Measurements from ENCODE around the gene ARHGEF1. TPM values are rescaled to one million over a fixed set of nuclear protein-coding genes. Genes with fewer than 3 reads are reported as not detected.

Gene ARHGEF1
- total RNA-seq, 3 donors from 2014 or later (not counting 1 experiment from before 2014, with no cell fraction given): 1,177 to 1,409 (median 1,354) TPM

GRCh38 chr19:41918653-41919244, 35.8 kb downstream of the ARHGEF1 start:
- Histone ChIP-seq H3K27me3 (ENCODE audit: control insufficient read depth, insufficient read depth, low read length) (peaks cover 51% of the 10 kb centered on the region), H3K27ac (ENCODE audit: low read length) (no peak overlapping the region), H3K4me3 (ENCODE audit: low read length) (no peak overlapping the region), H3K36me3 (ENCODE audit: control insufficient read depth, insufficient read depth, low read length) (no peaks in the 10 kb centered on the region), H3K4me1 (ENCODE audit: control insufficient read depth, insufficient read depth, low read length) (peaks cover 33% of the 10 kb centered on the region), H3K9me3 (ENCODE audit: control insufficient read depth, insufficient read depth, low read length) (no peaks in the 10 kb centered on the region)
- no peaks in the 10 kb centered on the region for H3K9me3 Mint-ChIP-seq
- intact Hi-C loops (cut with micrococcal nuclease): no loop called here
- H3K27ac Mint-ChIP-seq: no peak overlapping the region
- H3K4me1 Mint-ChIP-seq: peaks cover 10 to 23% of the 10 kb centered on the region in 2 donors
- 81% methylated on average over 5 of the region's 5 CpGs for WGBS (ENCODE audit: insufficient coverage)
- H3K4me3 Mint-ChIP-seq: no peak overlapping the region
- DNase-seq (no peak), ATAC-seq (no peak)
- TF ChIP-seq CTCF (IDR thresholded peaks at IDR 0.05): no peak
- peaks cover 14 to 28% of the 10 kb centered on the region in 2 donors for H3K27me3 Mint-ChIP-seq (ENCODE audit: low read depth in 2 of 2)
- H3K36me3 Mint-ChIP-seq: no peaks in the 10 kb centered on the region

DNA sequence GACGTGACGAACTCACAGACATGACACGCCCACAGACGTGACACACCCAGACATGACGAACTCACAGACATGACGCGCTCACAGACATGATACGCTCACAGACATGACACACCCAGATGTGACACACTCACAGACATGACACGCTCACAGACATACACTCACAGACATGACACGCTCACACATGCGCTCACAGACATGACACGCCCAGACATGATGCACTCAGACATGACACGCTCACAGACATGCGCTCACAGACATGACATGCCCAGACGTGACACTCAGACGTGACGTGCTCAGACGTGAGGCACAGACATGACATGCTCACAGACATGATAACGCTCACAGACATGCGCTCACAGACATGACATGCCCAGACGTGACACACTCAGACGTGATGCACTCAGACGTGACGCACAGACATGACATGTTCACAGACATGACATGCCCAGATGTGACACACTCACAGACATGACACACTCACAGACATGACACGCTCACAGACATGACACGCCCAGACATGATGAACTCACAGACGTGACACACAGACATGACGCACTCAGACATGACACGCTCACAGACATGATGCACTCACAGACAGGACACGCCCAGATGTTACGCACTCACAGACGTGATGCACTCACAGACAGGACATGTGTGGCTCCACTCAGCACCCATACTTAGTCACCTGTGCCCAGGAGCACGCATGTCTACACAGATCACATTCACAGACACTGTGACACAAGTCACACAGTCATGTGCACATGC, 37.1 kb downstream of the ARHGEF1 start:
- peaks cover 24% of the 10 kb centered on the region for H3K4me1 ChIP-seq (ENCODE audit: control insufficient read depth, insufficient read depth, low read length)
- ATAC-seq (no peak), DNase-seq (no peak)
- peaks cover 49% of the 10 kb centered on the region for H3K27me3 ChIP-seq (ENCODE audit: control insufficient read depth, insufficient read depth, low read length)
- no peaks in the 10 kb centered on the region for H3K9me3 Mint-ChIP-seq
- H3K4me1 Mint-ChIP-seq: peaks cover 10 to 23% of the 10 kb centered on the region in 2 donors
- H3K27me3 Mint-ChIP-seq (ENCODE audit: low read depth in 2 of 2): peaks cover 14 to 21% of the 10 kb centered on the region in 2 donors
- no peak overlapping the region for H3K27ac ChIP-seq (ENCODE audit: low read length)
- no peaks in the 10 kb centered on the region for H3K9me3 ChIP-seq (ENCODE audit: control insufficient read depth, insufficient read depth, low read length)
- 95% methylated on average over 33 of the region's 33 CpGs for WGBS (ENCODE audit: insufficient coverage)
- no peaks in the 10 kb centered on the region for H3K36me3 Mint-ChIP-seq
- intact Hi-C loops (cut with micrococcal nuclease): no loop called here
- no peak overlapping the region for H3K4me3 ChIP-seq (ENCODE audit: low read length)
- no peak overlapping the region for H3K4me3 Mint-ChIP-seq
- H3K27ac Mint-ChIP-seq: no peak overlapping the region
- no peaks in the 10 kb centered on the region for H3K36me3 ChIP-seq (ENCODE audit: control insufficient read depth, insufficient read depth, low read length)
- no peak for TF ChIP-seq CTCF (IDR thresholded peaks at IDR 0.05)

DNA sequence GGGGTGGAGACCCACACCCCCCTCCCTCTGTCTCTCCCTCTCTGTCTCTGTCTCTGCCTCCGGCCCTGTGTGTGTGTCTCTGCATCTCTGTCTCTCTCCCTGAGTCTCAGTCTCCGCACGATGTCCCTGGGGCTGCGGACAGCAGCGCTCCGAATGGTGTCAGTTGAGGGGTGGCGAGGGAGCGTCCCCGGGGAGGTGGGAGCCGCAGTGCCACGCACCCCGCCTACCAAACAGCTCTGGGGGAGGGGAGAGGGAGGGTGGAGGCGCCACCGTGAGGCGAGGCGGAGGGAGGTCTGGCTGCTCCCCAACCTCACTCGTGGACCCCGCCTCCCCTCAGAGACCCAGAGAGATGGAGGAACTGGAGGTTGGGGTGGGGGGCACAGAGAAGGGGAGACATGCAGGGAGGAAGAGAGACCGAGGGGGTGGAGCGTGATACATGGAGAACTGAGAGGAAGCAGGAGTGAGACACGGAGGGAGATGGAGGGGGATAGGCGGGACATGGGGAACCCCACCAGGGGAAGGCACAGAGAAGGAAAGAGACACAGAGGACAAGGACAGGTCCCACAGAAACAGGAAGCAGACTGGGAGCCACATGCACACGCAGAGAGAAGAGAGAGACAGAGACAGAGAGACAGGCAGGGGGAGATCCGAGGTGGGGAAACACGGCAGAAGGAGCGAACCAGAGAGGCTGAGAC, 38.0 kb downstream of the ARHGEF1 start:
- Mint-ChIP-seq H3K36me3 (no peaks in the 10 kb centered on the region), H3K27me3 (ENCODE audit: low read depth in 2 of 2) (peaks cover 14 to 21% of the 10 kb centered on the region in 2 donors), H3K4me1 (peaks cover 10 to 23% of the 10 kb centered on the region in 2 donors), H3K27ac (no peak overlapping the region), H3K4me3 (peak overlapping the region; percentile 2), H3K9me3 (no peaks in the 10 kb centered on the region)
- peaks cover 42% of the 10 kb centered on the region for H3K27me3 ChIP-seq (ENCODE audit: control insufficient read depth, insufficient read depth, low read length)
- ATAC-seq (peak in 2 of 3 donors; percentile 36 to 38), DNase-seq (no peak)
- H3K9me3 ChIP-seq (ENCODE audit: control insufficient read depth, insufficient read depth, low read length): no peaks in the 10 kb centered on the region
- H3K4me1 ChIP-seq (ENCODE audit: control insufficient read depth, insufficient read depth, low read length): peaks cover 15% of the 10 kb centered on the region
- no peak for TF ChIP-seq CTCF (IDR thresholded peaks at IDR 0.05)
- H3K36me3 ChIP-seq (ENCODE audit: control insufficient read depth, insufficient read depth, low read length): no peaks in the 10 kb centered on the region
- H3K4me3 ChIP-seq (ENCODE audit: low read length): no peak overlapping the region
- intact Hi-C loops (cut with micrococcal nuclease): no loop called here
- WGBS (ENCODE audit: insufficient coverage): 22% methylated on average over 26 of the region's 26 CpGs
- H3K27ac ChIP-seq (ENCODE audit: low read length): no peak overlapping the region

Data from natural killer cell (primary cell).